ENCODE measurements around the gene PACSIN1.
"Not testable (repeated sequence)": the region's sequence is repeated elsewhere in the genome, so short reads cannot be mapped to it uniquely, and the experiment has no call there.

Gene PACSIN1

DNA sequence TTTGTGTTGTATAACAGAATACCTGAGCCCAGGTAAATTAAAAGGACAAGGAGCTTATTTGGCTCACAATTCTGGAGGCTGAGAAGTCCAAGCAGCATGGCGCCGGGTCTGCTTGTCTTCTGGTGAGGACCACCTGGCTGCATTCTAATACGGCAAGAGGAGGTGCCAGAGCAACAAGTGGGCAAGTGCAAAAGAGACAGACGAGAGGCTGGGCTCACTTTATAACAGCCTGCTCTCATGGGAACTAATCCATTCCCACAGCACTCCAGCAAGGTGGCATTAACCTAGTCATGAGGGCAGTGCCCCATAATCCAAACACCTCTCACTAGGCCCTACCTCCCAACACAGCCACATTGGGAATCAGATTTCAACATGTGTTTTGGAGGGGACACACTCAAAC is 12.9 kb downstream of the PACSIN1 start:
- ChIA-PET CTCF (no interaction called here), POLR2A (no interaction called here)
- TF ChIP-seq ELF4 (IDR thresholded peaks at IDR 0.05), result no peak
- TF ChIP-seq LEF1 (IDR thresholded peaks at IDR 0.05; ENCODE audit: borderline replicate concordance), result no peak
- no peak for TF ChIP-seq SP1 (IDR thresholded peaks at IDR 0.05)
- TF ChIP-seq FOXM1 (IDR thresholded peaks at IDR 0.05; ENCODE audit: borderline replicate concordance), result no peak
- TF ChIP-seq NFRKB (IDR thresholded peaks at IDR 0.05), result no peak
- TF ChIP-seq SUZ12 (IDR thresholded peaks at IDR 0.05), result no peak
- TF ChIP-seq HDGF (IDR thresholded peaks at IDR 0.05; ENCODE audit: borderline replicate concordance), result no peak
- TF ChIP-seq ZNF384 (IDR thresholded peaks at IDR 0.05), result no peak
- no peak for TF ChIP-seq PKNOX1 (IDR thresholded peaks at IDR 0.05)
- TF ChIP-seq BHLHE40 (IDR thresholded peaks at IDR 0.05; ENCODE audit: borderline replicate concordance), result no peak
- TF ChIP-seq CTBP1 (IDR thresholded peaks at IDR 0.05; ENCODE audit: borderline replicate concordance), result no peak
- no peak for TF ChIP-seq FOXA1 (IDR thresholded peaks at IDR 0.05)
- TF ChIP-seq L3MBTL2 (conservative IDR thresholded peaks at IDR 0.05), result no peak
- no peak for TF ChIP-seq TARDBP (IDR thresholded peaks at IDR 0.05)
- TF ChIP-seq FOXK2 (IDR thresholded peaks at IDR 0.05), result no peak
- TF ChIP-seq ARNT (IDR thresholded peaks at IDR 0.05), result no peak
- DNase-seq (ENCODE audit: extremely low spot score), result no peak

DNA sequence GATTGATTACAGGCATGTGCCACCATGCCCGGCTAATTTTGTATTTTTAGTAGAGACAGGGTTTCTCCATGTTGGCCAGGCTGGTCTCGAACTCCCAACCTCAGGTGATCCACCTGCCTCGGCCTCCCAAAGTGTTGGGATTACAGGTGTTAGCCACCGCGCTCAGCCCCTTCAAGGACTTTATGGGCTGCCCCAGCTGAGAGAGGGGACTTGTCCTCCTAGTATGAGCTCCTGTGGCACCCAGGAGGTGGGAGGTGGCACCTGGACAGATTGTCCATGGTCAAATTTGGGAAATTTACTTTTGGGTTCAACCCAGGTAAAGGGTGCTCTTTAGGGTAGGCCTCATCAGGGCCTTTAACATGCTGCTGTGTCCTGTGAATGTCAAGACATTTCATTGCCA is 17.9 kb downstream of the PACSIN1 start:
- CTCF ChIA-PET; DNase-seq (ENCODE audit: extremely low spot score); POLR2A ChIA-PET: not testable (repeated sequence)

DNA sequence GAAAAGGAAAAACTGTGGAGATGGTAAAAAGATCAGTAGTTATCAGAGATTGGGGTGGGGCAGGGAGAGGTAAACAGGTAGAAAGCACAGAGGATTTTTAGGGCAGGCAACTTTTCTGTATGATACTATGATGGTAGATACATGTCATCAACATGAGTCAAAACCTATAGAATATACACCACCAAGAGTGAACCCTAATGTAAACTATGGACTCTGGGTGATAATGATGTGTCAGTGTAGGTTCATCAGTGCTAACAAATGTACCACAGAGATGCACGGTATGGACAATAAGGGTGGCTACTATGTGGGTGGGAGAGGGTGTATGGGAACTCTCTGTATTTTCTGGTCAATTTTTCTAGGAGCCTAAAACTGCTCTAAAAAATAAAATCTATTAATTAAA is 18.5 kb downstream of the PACSIN1 start:
- ChIA-PET POLR2A (no interaction called here), CTCF (interaction anchor here (0.6 kb wide), 1 partner anchor 485 kb away, joined by 3 read pairs; no protein-coding TSS in a partner anchor)
- TF ChIP-seq FOXM1 (IDR thresholded peaks at IDR 0.05; ENCODE audit: borderline replicate concordance) (no peak), PKNOX1 (IDR thresholded peaks at IDR 0.05) (no peak), ARNT (IDR thresholded peaks at IDR 0.05) (no peak), SUZ12 (IDR thresholded peaks at IDR 0.05) (no peak), L3MBTL2 (conservative IDR thresholded peaks at IDR 0.05) (no peak), NFRKB (IDR thresholded peaks at IDR 0.05) (no peak), SP1 (IDR thresholded peaks at IDR 0.05) (no peak), LEF1 (IDR thresholded peaks at IDR 0.05; ENCODE audit: borderline replicate concordance) (no peak), HDGF (IDR thresholded peaks at IDR 0.05; ENCODE audit: borderline replicate concordance) (no peak), FOXK2 (IDR thresholded peaks at IDR 0.05) (no peak), BHLHE40 (IDR thresholded peaks at IDR 0.05; ENCODE audit: borderline replicate concordance) (no peak), ZNF384 (IDR thresholded peaks at IDR 0.05) (no peak), CTBP1 (IDR thresholded peaks at IDR 0.05; ENCODE audit: borderline replicate concordance) (no peak), ELF4 (IDR thresholded peaks at IDR 0.05) (no peak), TARDBP (IDR thresholded peaks at IDR 0.05) (no peak), FOXA1 (IDR thresholded peaks at IDR 0.05) (no peak)
- no peak for DNase-seq (ENCODE audit: extremely low spot score)

DNA sequence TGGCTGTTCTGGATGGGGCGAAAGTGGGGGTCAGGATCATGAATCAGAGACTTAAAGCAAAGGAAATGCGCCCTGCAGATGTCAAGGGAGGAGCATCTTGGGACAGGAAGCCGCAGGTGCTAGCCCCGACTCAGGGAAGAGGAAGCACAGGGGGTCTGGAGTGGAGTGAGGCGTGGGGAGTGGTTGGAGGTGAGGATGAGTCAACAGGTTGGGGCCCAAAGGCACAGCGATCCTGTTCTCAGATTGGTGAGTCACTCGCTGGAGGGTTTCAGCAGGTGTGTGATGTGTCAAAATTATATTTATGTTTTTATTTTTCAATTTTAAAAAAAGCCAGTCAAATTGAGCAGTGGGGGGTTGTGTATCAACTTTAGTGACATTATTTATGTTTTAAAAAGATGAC is 19.0 kb downstream of the PACSIN1 start:
- DNase-seq (ENCODE audit: extremely low spot score), result no peak
- ChIA-PET CTCF (no interaction called here), POLR2A (no interaction called here)
- TF ChIP-seq SUZ12 (IDR thresholded peaks at IDR 0.05), result no peak
- no peak for TF ChIP-seq L3MBTL2 (conservative IDR thresholded peaks at IDR 0.05)
- no peak for TF ChIP-seq HDGF (IDR thresholded peaks at IDR 0.05; ENCODE audit: borderline replicate concordance)

GRCh38 chr6:34485321-34486060 is 19.6 kb downstream of the PACSIN1 start:
- CTCF ChIA-PET, result no interaction called here
- TF ChIP-seq FOXM1 (IDR thresholded peaks at IDR 0.05; ENCODE audit: borderline replicate concordance) (no peak), ELF4 (IDR thresholded peaks at IDR 0.05) (no peak), TARDBP (IDR thresholded peaks at IDR 0.05) (no peak), FOXA1 (IDR thresholded peaks at IDR 0.05) (no peak), HDGF (IDR thresholded peaks at IDR 0.05; ENCODE audit: borderline replicate concordance) (no peak)

DNA sequence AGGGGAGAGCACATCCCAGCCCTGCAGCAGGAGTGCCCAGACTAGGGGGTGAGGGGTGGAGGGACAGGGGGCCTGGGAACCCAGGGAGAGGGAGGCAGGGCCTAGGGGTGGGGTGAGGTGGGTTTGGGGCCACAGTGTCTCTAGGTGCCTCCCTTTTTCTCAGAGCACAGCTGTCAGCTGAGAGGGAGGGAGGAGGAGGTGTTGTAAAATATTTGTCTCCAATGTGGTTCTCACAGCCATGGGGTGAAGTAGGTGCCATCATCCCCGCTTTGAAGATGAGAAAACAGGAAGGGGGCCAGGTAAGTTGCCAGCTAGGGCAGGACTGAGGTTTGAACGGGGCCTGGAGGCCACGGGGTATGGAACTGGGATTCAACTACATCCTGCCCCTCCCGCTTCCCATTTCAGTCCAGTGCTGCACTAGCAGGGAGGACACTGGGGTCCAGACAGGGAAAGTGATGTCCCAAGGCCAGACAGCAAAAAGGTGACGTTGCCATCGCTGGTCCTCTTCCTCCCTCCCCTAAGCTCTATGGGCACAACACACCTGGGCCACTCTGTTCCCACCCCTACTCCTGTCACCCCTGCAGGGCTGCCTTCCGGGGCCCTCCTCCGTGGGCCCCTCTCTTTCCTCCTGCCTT is 20.3 kb downstream of the PACSIN1 start:
- DNase-seq (ENCODE audit: extremely low spot score), result no peak
- CTCF ChIA-PET, result no interaction called here
- TF ChIP-seq ELF4 (IDR thresholded peaks at IDR 0.05) (no peak), FOXA1 (IDR thresholded peaks at IDR 0.05) (no peak), SP1 (IDR thresholded peaks at IDR 0.05) (no peak), FOXK2 (IDR thresholded peaks at IDR 0.05) (no peak), ARNT (IDR thresholded peaks at IDR 0.05) (no peak), SUZ12 (IDR thresholded peaks at IDR 0.05) (no peak), TARDBP (IDR thresholded peaks at IDR 0.05) (no peak), FOXM1 (IDR thresholded peaks at IDR 0.05; ENCODE audit: borderline replicate concordance) (no peak), HDGF (IDR thresholded peaks at IDR 0.05; ENCODE audit: borderline replicate concordance) (no peak), L3MBTL2 (conservative IDR thresholded peaks at IDR 0.05) (no peak), BHLHE40 (IDR thresholded peaks at IDR 0.05; ENCODE audit: borderline replicate concordance) (no peak), PKNOX1 (IDR thresholded peaks at IDR 0.05) (no peak), CTBP1 (IDR thresholded peaks at IDR 0.05; ENCODE audit: borderline replicate concordance) (no peak), LEF1 (IDR thresholded peaks at IDR 0.05; ENCODE audit: borderline replicate concordance) (no peak), NFRKB (IDR thresholded peaks at IDR 0.05) (no peak), ZNF384 (IDR thresholded peaks at IDR 0.05) (no peak)
- POLR2A ChIA-PET, result no interaction called here

More at GRCh38 chr6:34485321-34486060, 19.6 kb downstream of the PACSIN1 start:
- no peak for DNase-seq (ENCODE audit: extremely low spot score)
- POLR2A ChIA-PET, result no interaction called here

GRCh38 chr6:34486886-34487285 is 21.0 kb downstream of the PACSIN1 start:
- CTCF ChIA-PET; POLR2A ChIA-PET; DNase-seq (ENCODE audit: extremely low spot score): not testable (repeated sequence)
